HG03439 (cell line): ENCODE data around the gene GBGT1.

Source experiments
- ATAC-seq: cut with Tn5 transposase; IDR thresholded peaks from one replicate; pipeline ENCODE4 v1.9.1; 2021; ENCODE audit warnings: mild to moderate bottlenecking, moderate library complexity; ENCODE audit not compliant: unreplicated experiment

Gene GBGT1

DNA sequence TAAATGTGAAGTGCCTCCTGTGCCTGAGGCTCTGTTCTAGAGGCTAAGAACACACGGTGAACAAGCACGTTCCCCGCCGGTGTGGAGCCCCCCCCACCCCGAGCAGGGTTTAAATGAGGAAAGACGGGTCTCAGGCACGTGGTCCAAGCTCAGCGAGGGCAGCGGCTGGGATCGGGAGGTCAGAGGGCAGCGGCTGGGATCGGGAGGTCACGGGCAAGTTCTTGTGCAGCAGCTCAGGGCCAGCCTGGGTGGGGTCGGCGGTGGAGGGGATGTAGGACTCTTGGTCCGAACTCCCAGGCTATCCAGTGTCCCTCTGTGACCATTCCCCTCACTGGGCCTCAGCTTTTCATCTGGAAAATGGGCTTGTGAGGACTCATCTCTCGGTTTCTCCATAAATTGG is 2.7 kb upstream of the GBGT1 start:
- ATAC-seq = no peak

DNA sequence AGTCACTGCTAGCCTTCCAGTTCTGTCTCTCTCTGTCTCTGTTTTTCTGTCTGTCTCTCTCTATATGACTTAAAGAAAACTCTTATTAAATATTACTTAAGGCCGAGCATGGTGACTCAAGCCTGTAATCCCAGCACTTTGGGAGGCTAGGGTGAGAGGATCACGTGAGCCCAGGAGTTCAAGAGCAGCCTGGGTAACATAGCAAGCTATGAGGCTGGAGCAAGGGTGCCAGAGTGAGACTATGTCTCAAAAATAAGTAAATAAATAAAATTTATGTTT is 1.7 kb upstream of the GBGT1 start:
- no peak for ATAC-seq

DNA sequence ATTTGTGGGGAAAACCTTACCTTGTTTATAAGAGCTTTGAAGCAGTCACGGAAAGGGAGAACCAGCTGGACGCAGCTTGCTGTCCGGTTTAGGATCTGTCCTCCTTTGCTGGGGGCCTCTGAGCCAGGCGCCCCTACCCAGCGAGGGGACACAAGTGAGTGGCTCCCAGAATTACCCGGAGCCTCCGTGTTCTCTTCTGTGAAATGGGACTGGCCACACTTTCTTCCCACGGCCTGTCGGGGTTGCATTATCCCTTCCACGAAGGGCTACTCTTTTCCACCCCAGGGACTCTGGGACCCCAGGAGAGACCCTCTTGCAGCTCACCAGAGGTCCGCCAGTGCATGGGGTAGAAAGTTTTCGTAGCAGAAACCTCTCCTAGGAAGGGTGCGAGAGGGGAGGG is 477 bp upstream of the GBGT1 start:
- no peak for ATAC-seq

DNA sequence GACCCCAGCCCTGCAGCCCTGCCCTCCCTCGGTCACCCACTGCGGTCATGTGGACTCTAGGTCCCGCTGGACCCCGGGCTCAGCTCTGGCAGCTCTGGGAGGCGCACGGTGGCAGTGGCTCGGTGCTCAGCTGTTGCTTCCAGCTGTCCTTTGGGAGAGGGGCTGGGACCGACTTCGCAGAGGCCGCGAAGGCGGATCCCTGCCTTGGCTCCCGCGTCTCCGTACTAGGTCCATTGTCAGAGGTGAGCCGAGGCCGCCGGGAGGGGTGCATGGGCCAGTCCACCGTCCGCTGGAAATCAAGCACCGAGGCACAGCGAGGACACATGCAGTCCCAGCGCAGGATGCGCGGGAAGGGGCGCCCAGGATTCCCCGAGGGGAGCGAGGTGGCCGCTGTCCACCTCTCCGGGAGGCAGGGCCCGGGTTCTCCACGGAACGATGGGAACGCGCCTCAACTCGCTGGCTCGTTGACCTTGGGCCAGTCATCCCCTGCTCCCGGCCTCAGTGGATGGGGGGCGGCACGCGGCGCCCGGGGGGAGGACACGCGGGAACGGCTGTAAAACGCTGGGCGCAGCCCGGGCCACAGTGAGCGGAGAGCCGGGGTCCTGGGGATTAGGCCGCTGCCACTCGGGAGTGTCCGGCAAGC is 732 bp downstream of the GBGT1 start:
- ATAC-seq = no peak

DNA sequence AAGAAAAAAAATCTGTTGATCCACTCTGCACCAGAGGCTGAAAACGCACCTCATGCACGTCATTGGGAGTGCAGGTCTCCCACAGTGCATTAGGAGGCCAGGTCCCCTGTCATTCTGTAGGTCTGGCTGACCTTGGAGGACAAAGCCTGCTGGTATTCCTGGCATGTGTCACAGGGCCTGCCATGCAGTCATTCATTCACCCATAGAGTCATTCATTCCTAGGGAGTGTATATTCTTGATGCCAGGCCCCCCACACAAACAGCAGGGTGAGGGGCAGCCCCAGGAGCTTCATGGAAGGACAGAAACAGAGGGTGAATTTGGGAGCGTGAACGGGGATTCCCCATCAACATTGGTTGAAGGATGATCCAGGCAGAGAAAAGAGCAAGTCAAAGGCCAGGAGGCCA is 2.2 kb downstream of the GBGT1 start:
- no peak for ATAC-seq

DNA sequence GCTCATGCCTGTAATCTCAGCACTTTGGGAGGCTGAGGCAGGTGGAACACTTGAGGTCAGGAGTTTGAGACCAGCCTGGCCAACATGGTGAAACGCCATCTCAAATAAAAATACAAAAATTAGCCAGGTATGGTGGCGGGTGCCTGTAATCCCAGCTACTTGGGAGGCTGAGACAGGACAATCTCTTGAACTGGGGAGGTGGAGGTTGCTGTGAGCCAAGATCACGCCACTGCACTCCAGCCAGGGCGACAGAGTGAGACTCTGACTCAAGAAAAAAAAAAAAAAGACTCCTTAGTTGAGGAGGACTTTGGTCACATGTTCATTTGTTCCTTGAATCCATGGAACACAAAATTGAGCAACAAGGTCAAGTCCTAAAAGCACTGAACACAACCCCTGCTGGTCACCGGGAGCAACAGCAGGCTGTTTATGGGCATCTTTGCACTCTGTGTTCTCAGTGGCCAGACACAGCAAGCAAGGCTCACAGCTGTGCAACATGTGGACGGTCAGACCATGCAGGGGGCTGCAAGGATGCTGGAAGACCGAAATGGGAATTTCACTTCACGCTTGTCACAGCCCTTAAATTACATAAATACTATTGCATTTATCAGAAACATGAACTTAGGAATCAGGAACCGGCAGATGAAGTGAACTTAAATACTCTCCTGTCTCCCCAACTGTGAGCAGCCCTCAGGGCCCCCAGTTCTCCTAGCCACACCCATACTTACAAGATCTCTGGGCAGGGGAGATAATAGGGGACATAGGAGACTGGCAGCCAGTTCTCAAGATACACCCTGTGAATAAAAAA is 2.8 kb downstream of the GBGT1 start:
- ATAC-seq = no peak

DNA sequence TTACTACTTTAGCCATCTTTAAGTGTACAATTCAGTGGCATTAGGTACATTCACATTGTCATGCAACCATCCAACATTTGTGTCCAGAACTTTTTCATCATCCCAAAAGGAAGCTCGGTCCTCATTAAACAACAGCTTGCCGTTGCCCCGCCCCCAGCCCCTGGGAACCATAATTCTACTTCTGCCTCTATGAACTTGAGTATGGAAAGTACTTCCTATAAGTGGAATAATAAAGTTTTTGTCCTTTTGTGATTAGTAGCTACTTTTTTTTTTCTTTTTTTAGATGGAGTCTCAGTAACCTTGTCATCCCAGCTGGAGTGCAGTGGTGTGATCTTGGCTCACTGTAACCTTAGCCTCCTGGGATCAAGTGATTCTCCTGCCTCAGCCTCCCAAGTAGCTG is 5.0 kb downstream of the GBGT1 start:
- ATAC-seq = no peak

DNA sequence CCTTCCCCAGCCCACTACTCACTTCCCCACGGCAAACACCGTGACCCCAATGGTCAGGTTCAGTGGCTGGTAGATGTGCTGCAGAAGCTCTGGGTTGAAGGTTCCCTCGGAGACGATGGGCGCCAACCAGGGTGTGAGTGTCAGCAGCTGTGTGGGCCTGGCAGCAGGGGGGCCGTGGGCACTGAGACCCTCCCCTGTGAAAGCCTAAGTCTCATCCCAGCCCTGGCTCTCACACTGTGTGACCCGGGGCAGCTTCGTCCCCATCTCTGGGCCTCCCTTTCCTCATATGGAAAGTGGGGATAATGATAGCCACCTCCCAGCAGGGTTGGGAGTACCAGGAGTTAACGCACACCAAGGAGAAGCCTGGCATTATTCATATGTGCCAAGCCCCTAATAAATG is 8.6 kb downstream of the GBGT1 start:
- no peak for ATAC-seq

DNA sequence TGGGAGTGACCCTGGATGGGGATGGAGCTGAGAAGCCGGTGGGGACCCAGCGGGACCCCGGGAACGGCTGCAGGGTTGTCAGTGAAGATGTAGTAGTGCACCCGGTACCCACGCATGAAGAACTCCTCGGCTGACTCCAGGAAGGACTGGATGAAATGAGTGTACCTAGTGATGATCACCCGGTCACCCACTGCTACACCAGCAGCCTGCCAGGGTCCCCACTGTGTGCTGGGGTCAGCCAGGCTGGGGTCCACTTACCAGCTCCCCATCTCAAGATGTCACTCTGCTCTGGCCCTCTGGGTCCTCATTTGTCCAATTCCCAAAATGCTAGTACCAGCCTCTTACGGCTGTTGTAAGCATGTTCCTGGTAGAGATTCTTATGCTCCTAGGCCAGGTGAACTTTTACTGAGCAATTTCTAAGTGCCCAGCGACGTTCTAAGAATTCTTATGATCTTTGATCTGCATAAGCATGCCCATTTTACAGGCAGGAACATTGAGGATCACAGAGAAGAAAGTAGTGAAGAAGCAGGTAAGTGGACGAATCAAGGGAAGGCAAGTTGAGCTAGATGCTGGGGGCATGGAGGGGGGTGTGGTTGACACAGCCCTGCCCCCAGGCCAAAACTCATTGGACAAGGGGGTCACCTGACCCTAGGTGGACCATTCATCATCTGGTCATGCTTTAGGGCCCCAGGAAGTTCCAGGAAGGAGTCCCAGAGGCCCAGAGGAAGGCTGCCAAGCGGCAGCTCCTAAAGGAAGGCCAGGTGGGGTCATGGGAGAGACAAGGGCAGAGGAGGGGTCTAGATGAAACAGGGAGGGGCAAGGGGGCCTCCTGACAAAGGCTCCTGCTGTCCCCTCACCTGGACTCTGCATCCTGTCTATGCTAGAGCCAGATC is 9.4 kb downstream of the GBGT1 start:
- ATAC-seq = no peak

DNA sequence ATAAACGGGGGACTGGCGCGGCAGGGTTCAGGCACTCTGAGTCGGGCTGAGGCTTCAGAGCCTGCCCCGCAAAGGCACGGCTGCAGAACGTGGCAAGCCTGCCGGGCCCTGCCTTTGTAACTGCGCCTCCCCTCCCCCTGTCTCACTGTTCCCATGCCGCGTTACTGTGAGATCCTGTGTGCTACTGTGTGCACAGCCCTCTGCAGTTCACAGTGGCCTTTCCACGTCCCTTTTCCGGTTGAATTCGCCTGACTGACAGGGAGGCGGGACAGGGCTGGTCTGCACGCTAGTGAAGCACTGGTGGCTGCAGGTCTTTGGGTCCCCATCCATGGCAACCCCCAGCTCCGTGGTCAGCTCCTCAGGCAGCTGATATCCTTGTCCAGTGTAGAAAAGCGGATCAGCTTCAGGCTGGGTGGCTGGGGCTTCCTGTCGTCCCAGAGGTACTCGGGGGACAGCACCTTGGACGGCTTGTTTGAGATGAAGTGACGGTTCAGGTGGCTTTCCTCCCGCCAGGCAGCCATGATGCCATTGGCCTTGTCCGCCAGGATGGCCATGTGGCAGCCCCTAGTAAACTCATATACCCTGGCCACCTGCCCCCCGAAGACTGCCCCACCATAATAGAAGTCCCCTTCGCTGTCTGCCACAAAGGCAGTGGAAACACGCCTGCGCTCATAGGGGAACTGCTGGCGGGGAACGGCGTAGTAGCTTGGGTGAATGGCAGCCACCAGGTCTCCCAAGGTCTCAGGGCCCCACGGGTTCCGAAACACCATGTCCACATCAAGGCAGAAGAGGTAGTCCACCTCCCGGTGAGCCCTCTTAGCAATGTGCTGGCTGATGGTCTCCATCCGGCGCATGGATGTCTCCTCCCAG is 10.3 kb downstream of the GBGT1 start:
- ATAC-seq = no peak

DNA sequence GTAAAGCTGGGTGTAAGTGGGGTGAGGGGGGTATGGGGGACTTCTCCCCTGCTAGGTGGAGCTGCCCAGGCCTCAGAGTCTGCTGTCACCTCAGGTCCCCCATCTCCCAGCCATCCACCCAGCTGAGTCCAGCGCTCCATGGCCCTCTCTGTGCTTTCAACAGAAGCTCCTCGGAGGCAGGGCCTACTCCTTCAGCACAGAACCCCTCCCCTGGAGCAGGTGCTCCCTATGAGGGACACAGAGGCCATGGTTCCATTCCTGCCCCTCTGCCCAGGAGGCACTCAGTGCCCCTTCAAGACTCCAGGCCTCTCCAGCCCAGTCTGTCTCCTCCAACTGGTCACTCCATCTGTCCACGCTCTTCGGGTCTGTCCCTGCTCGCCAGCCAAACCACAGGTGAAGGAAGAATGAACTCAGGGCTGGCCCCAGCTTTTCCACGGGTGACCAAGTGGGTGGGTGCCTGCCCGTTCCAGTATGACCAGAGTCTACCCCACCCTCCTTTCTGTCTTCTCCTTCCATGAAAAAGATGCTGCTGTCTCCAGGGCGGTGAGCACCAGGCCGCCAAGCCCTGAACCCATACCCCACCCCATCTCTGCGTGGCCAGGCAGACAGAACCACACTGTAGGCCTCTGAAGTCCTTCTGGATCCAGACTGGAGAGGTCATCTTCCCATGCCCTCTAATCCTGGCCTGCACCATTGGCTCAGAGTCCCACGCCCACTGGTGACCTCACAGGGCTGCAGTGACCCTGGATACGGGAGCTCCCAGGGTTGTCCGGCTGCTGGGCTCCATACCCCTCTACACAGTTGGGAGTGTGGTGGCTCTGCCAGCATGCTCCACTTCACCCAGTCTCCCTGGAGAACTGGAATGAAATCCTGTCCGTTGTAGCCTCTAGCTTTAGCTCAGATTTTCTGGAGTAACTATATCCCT is 11.9 kb downstream of the GBGT1 start:
- ATAC-seq = no peak

DNA sequence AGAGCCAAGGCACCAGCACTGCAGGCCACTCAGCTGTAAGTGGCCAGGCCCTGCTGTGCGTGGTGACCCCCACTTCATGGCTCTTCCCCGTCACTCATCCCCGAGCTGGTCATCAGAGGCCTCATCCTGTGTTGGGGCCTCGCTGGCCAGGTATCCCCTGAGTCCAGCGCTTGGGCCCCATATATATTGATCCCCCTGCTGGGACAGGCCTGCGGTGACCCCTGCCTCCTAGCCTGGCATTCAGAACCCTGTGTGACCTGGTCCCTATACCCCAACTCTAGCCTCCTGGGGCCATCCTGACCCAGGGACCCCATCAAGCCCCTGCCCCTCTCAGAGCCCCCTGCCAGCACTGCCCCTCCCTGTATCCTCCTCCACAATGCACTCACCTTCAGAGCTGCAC is 12.7 kb downstream of the GBGT1 start:
- no peak for ATAC-seq

DNA sequence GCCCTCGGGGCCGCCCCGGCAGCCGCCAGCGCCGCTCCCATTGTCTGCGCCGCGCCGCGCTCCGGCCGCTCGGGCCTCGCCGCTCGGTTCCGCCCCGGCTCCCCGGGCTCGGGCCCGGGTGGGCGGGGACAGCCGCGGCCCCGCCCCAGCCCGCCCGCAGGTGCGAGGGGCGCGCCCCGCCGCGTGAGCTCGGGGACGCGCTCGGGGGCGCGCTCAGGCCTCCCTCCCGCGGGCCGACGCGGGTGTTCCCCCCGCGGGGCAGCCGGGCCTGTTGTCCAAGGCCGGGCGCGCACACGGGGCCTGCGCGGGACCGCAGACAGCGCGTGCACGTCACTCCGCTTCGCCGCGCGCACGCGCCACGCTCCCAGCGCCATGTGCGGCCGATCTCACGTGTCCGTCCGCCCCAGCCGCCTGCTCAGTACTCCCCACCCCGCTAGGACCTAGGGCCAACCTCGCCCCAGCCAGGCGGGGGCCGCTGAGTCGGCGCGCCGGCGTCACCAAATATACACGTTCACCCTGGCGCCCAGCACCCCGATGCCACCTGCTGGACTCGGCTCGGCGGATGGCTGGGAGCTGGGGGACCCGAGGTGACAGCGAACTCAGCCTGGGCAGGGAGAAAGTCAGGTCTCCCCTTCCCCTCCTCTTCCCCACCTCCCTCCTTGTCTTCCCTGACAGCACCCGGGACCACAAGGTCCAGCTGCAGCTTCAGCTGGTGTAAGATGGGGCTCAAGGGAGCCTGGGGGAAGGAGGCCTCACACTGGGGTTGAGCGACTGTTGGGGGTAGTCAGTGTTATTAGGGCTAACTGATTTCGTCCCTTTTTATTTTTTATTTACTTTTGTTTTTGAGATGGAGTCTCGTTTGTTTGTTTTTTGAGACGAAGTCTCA is 14.3 kb downstream of the GBGT1 start:
- ATAC-seq = peak; percentile 66

DNA sequence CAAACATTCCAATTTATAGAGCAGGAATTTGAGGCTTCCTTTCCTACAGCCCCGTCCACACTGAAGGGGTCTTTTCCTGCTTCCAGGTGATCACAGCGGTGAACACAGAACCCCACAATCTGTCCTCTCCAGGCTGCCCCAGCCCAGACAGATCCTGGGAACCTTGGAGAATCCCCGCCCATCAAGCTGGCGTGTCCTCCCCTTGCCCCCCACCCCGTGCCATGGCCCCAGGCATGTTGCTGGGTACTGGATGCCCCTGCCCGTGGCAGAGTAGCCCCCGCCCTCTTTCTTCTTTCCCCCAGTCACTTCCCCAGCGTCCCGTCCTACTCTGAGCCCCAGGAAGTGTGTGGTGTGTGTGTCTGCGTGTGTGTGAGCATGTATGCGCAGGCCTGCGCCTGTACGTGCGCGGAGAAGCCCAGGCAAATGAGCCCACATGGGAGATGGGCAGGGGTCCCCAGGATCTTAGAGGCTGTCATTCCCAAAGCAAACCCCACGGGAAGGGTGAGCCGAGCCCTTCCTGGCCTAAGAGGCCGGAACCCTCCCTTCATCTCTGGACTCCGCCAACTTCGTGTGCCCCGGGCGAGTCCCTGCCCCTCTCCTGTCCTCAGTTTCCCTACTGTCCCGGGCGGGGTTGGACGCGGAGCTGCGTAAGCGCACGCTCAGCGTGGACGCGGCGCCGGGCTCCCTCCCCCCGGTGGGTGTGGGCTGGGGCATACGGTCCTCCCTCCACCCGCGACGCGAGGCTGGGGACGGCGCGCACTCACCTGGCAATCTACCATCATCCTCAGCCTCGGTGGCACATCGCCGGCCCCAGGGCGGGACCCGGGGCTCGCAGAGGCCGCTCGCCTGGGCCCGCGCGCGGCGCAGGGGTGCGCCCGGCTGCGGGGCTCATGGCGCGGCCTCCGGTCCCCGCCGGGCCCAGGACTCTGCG is 15.2 kb downstream of the GBGT1 start:
- no peak for ATAC-seq

DNA sequence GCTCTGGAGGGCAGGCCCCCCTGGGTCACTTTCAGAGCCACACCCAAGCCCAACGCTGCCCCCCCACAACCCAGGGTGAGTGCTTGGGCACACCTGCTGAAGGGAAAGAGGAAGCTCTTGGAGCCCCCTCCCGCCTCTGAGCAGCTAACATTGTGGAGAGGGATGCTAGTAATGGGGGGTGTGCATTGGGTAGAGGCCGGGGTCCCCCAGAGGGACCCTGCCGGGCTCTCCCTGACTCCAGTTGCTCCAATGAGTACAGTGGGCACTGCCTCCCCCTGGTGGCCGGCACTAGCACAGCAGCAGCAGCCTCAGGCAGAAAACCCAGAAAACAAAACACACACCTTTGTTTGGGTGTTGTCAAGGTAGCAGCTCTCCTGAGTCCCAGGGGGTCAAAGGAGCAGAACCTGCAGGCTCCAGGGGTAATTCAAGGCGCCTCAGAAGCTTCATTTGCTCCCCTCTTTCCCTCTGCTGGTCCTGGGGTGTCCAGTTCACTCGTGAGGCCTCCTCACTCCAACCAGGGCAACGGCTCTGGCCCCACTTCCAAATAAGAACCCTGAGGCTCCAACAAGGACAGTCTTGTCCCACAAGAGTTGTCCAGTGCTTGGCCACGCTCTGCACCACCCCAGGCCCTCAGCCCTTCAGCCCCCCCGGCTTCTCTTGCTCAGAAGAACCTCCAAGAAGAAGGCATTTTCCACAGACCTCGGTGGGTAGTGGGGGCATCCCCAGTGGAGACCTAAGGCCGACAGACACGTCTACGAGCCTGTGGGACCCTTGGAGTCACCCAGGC is 16.1 kb downstream of the GBGT1 start:
- peak; percentile 21 for ATAC-seq

DNA sequence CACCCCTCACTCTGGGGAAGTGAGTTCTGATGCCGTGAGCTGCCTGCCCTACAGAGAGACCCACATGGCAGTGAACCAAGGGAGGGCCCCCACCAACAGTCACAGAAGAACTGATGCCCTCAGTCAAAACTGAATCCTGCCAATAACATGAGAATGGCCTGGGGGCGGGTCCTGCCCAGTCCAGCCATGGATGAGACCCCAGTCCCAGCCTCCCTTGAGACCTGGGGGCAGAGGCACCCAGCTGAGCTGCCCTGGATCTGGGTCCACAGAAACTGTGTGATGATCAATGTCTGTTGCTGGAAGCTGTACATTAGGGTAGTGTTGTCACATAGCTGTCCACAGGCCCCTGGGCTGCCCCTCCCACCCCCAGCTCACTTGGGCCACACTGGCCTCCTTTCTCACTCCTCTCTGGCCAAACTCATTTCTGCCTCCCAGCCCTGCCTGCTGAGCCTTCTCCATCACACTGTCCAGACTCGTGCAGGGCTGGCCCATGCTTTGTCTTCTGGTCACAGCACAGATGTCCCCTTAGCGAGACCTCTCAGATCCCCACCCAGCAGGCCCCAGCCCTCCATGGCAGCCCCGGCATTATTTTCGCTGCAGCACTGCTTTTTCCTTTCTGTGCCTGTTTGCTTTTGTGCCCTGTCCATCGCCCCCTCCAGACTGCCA is 16.8 kb downstream of the GBGT1 start:
- ATAC-seq = no peak
